Inferior parietal cortex (tissue), 1 donor: ENCODE results near the gene SPR.

Source experiments
- DNase-seq: peaks from one replicate; pipeline ENCODE4 v3.0.0-alpha.2; 2016; ENCODE audit errors: extremely low spot score

Gene SPR

GRCh38 chr2:72915320-72915906, 28.2 kb downstream of the SPR start:
- no peak for DNase-seq

DNA sequence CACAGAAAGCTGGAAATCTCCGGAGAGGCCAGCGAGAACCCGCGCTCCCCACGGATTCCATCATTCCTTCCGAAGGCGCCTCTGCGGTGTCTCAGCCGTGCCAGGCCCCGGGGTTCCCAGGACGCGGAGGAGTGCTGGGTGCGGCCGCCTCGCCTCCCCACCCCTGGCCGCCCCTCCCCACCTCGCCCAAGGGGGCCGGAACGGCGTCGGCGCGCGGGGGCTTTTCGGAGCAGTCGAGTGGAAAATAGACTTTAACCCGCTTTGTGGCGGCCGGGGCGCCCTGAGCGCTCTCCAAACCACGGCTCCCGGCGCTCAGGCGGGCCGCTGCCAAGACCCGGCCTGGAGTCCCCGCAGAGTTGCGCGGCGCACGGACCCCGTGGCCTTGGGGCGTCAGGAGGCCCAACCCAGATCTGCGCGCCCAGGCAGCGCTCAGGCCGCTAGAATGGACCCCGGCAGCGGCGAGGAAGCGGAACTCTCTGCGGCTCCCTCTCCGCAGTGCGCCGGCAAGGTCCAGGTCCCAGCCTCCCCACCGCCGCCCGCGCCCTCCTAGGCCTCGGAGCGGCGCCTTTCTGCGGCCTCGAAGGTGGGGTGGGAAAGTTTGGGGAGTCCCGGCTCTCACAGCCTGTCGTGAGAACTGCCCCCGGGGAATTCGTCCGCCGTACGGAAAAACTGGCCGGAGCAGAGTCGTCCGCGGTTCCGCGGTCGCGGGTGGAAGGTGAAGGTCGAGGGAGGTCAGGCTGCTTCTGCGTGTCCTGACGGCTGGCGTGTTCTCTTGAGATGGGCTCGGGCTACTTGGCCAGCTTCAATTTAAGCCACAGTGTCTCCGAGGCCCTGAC, 28.9 kb downstream of the SPR start:
- no peak for DNase-seq

- DNase-seq, result no peak
These were observed 29.5 kb downstream of the SPR start for GRCh38 chr2:72916743-72917137.

DNA sequence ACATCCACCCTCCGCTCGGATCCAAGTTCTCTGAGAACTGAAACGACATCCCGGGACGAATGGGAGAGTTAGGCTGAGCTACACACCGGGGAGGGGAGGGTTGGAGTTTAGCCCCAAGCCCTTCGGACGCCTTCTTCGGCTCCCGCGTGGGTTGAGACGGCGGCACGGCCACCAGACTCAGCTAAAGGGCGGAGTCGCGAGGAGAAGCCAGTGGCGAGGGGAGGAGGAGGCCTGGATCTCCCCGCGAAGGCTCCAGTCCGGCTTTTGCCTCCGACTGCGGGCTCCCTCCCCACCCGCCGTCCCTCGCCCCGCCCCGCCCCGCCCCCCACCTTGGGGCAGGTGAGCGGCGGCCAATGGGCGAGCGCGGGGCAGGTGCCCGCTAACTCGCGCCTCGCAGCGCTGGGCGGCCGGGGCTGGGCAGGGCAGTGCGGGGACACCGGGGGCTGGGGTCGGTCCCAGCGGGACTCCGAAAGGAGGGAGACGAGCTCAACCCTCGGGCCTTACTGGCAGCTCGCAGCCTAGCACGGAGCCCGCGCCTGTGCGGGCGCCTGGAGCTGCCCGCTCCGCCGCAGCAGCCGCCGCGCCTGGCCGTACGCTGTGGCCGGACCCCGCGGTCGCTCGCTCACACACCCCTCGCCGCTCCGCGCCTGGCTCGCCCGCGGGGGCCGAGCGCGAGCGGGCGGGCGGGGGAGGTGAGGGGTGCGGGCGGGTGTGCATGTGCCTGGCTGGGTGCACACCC, 30.1 kb downstream of the SPR start, which contains the start of gene EMX1:
Gene EMX1 (plus strand): TSS at position 382 of the 739 bp plus-strand sequence. CDS start 334 bp downstream, at position 716.
- no peak for DNase-seq

DNA sequence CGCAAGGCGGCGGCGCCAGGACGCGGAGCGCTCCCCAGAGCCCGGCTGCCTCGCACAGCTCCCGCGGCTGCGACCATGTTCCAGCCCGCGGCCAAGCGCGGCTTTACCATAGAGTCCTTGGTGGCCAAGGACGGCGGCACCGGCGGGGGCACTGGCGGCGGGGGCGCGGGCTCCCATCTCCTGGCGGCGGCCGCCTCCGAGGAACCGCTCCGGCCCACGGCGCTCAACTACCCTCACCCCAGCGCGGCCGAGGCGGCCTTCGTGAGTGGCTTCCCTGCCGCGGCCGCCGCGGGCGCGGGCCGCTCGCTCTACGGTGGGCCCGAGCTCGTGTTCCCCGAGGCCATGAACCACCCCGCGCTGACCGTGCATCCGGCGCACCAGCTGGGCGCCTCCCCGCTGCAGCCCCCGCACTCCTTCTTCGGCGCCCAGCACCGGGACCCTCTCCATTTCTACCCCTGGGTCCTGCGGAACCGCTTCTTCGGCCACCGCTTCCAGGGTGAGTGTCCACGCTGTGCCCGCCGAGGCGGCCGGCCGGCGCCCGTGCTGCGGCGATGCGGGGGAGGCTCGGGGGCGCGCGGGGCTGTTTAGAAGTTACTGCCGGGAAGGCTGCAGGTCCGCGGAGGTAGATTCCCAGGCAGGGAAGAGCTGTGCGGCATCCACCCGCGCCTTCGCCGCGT, 30.8 kb downstream of the SPR start:
- no peak for DNase-seq

GRCh38 chr2:72919414-72920317, 32.5 kb downstream of the SPR start:
- DNase-seq, result no peak

DNA sequence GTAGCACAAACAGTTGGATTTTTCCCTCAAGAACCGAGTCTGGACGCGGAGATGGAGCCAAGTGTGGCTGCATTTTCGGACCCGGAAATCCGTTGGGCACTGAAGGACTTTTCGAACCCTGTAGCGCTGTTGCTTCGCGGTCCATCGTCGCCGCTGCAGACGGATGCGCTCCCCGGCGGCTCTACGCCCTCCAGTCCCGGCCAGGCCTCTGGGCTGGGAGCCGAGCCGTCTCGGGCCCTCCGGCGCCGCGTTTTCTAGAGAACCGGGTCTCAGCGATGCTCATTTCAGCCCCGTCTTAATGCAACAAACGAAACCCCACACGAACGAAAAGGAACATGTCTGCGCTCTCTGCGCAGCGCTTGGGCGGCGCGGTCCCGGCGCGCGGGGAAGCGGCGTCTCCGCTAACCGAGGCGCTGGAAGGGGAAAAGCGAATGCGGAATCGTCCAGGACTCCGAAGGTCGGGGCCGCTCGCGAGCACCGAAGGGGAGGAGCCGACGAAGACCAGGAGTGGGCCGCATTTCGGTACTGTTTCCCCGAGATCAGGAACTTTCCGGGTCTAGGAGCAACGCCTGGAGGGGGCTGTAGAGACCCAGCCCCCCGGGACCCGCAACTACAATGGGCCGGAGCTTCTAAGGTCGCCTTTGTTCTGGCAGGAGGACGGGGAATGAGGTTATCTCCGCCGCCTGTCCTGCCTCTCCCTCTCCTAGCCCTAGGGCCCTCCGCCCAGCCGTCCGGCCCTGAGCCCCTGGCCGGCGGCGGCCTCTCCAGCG, 33.3 kb downstream of the SPR start:
- DNase-seq, result no peak

GRCh38 chr2:72921088-72921851, 34.1 kb downstream of the SPR start:
- DNase-seq, result no peak

DNA sequence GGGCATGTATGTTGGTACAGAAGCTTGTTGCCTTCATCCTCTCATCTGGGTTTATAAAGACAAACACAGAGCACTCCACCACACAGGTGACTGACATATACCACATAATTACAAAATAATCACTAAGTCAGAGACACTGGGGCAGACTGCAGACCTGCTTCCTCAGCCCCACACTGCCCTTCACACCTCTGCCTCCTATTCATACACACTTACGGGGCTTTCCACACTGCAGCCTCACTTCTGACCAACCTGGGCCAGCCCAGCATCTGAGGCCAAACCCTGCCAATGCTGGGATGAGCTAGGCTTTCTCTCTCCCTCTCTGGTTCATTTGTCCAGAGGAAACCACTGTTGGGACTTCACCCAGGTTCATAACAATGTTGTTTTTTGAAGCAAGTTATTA, 34.6 kb downstream of the SPR start:
- no peak for DNase-seq

- no peak for DNase-seq
These were observed 36.7 kb downstream of the SPR start for GRCh38 chr2:72923833-72924352.

DNA sequence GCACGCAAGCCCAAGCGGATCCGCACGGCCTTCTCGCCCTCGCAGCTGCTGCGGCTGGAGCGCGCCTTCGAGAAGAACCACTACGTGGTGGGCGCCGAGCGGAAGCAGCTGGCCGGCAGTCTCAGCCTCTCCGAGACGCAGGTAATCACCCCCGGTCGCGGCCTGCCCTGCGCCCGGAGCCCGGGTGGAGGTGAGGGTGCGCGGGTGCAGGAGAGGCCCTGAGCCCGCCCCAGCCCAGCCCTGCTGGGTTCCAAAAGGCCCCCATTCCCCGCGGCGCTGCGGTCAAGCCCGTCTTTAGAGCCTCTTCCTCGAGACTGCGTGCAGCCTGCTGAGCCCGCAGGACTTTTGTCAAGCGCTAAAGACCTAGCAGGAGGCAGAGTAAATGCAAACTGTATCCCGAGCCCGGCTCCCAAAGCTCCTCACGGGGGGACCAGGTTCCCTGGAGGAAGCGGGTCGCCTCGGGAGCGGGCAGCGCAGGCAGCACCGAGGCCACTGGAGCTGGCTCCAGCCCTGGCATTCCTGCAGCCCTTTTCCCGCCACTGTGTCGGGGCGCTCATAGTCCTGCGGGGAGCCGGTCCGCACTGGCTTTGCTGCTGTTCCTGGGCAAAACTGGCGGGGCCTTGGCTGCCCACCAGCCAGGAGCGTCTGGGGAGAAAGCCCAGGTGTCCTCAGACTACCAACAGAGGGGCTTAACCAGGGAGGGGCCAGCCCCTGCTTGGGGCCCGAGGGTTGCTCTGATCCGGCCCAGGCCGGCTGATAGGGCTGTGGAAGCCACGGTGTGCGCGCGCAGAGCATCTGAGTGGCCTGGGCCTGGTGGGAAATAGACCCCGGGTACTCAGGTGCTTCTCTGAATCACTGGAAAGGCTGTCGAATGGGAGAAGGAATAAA, 37.4 kb downstream of the SPR start:
- DNase-seq, result no peak

DNA sequence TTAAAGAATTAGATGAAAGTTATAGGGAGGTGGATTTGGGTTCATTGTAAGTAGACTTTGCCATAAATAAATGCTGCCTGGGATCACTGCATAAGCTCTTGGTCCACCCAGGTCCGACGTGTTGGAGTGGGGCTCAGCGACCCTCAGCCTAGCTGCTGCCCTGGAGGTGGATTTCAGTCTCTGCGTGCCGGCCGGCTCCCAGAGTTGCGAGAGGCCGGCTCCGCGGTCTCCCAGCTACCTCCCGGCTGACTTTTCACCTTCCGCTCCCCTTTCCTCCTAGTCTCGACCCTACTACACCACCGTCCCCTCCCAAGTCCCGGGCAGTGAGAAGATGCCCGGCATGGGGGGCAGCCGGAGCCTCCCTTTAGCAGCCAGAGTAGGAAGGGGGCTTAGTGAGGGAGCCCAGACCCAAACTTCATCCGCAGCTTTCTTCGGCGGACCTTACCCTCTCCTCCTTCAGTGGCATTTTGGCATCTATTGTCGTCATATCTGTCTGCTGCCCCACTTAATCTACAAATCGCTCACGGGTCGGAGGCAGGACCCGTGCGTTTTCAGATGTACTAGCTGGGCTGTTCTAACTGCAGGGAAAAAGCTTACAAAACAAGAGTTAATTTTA, 38.2 kb downstream of the SPR start:
- DNase-seq, result no peak

DNA sequence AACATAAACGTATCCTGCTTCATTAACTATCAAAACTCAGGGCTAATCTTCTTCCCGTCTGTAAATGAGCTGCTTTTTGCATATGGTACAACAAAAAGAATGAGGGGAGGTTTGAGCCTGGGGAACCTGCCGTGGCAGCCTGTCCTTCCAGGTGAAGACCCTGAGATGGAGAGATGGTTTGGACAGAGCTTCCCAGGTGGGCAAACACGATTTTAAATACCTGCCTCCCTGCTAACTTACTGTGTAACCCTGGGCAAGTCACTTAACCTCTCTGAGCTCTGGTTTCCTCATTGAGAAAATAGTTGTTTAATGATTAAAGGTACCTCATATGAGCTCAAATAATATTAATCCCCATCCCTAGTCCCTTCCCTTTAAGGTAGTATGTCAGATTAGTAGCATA, 39.2 kb downstream of the SPR start:
- no peak for DNase-seq

DNA sequence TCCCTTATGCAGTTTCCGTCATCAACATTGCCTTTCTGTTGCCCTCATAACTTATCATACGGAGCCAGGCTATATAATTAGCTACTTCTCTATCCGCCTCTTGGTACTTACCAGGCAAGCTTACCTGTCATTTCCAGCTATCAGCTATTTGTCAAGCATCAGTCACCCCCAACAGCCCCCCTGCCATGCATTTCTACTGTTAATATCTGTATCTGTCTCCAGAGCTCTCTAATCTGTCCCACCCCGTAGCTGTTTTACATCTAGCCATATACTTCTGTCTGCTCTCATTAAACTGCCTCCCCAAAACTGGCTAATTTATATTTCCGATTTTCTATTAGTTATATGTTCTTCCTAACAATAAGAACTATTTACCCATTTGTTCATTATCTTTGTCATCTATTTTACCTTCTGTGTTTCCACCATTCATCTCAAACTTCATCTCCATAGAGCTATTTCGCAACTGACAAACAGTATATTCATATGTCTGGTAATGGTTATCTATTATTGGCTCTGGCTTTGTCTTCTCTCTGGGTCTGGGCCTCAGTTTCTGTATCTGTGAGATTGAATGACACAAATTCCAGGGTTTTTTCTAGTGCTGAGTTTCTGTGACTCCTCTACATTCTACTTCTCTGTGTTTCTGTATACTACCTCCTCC, 39.7 kb downstream of the SPR start:
- no peak for DNase-seq

GRCh38 chr2:72927619-72928550, 40.7 kb downstream of the SPR start:
- DNase-seq, result no peak

- DNase-seq, result peak; percentile 59
These were observed 41.8 kb downstream of the SPR start for GRCh38 chr2:72929010-72929409.
